Measurements from ENCODE around the gene NT5C2.

The NT5C2 gene

DNA sequence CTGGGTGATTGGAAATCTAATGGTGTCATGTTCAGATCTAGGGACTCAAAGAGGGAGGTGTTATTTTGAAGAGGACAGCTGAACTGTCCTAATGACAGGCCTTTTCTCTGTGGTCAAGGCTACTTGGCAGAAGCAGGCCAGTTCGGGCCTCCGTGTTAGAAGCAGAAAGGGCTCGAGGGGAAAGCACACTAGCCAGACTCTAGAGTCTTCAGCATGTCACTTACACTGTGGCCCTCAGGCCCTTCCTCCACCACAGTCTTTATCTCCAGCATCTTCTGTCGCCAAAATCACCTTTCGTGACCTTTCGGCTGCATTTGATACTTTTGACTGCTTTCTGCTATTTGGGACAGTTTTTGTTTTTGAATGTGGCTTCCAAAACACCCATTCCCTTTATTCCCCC lies 151.7 kb downstream of the NT5C2 start:
- no peak for TF ChIP-seq CTCF (IDR thresholded peaks at IDR 0.05; ENCODE audit: borderline replicate concordance, insufficient read depth, low read depth, low read length)
- no peak overlapping the region for H3K4me3 ChIP-seq (ENCODE audit: low read depth, low read length)

DNA sequence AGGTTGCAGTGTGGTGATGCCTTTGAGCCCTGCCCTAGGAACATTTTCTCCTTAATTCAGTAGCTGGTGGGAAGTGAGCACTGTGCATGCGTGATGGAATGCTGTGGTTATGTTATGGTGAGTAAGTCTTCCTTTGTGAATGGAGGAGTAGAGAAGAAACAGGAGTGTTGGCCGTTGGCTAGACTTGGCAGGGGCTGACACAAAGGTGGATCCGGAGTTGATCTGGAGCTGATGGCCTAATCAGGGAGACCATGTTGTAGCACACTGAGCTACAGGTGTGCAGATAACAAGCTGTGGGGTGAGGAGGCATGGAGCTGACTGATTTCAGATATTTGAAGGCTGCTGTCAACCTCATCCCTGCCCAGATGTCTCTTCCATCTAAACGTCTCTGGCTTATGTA lies 152.7 kb downstream of the NT5C2 start:
- TF ChIP-seq CTCF (IDR thresholded peaks at IDR 0.05; ENCODE audit: borderline replicate concordance, insufficient read depth, low read depth, low read length): no peak
- H3K4me3 ChIP-seq (ENCODE audit: low read depth, low read length): no peak overlapping the region

GRCh38 chr10:103038570-103038969 lies 154.5 kb downstream of the NT5C2 start:
- H3K4me3 ChIP-seq (ENCODE audit: low read depth, low read length): no peak overlapping the region
- no peak for TF ChIP-seq CTCF (IDR thresholded peaks at IDR 0.05; ENCODE audit: borderline replicate concordance, insufficient read depth, low read depth, low read length)
